Stimulated activated CD8-positive, alpha-beta memory T cell treated with anti-CD3 and anti-CD28 coated beads, Interleukin-12 subunit alpha, Interleukin-12 subunit beta, amount 100 ng/mL, for 1 hour (primary cell): ENCODE measurements around the gene SMPD3.
A peak's percentile ranks its signal among the peaks of the same experiment; 100 is the strongest.
"Not testable (repeated sequence)": the region's sequence is repeated elsewhere in the genome, so short reads cannot be mapped to it uniquely, and the experiment has no call there.

Source experiments
- DNase-seq: peaks from one replicate; pipeline ENCODE4 v3.0.0-alpha.2; 2020; ENCODE audit warnings: low read depth

Gene SMPD3

GRCh38 chr16:68448360-68448970, at the start of gene SMPD3:
Gene SMPD3 (minus strand): TSS chr16:68448508. CDS start chr16:68372181, 76,327 bp downstream.
- DNase-seq = peak; percentile 95

- DNase-seq = no peak
Measured at GRCh38 chr16:68496689-68497088, 48.4 kb upstream of the SMPD3 start.

GRCh38 chr16:68494261-68494660, 46.0 kb upstream of the SMPD3 start:
- DNase-seq = not testable (repeated sequence)

- no peak for DNase-seq
Measured at GRCh38 chr16:68493412-68494070, 45.2 kb upstream of the SMPD3 start.

- no peak for DNase-seq
Measured at GRCh38 chr16:68492543-68493411, 44.5 kb upstream of the SMPD3 start.

- no peak for DNase-seq
Measured at GRCh38 chr16:68492151-68492542, 43.8 kb upstream of the SMPD3 start.

- no peak for DNase-seq
Measured at GRCh38 chr16:68491576-68491950, 43.3 kb upstream of the SMPD3 start.

- DNase-seq = no peak
Measured at GRCh38 chr16:68490829-68491575, 42.7 kb upstream of the SMPD3 start.

GRCh38 chr16:68490358-68490757, 42.0 kb upstream of the SMPD3 start:
- DNase-seq = no peak

GRCh38 chr16:68488554-68488953, 40.2 kb upstream of the SMPD3 start:
- no peak for DNase-seq

GRCh38 chr16:68487669-68488068, 39.4 kb upstream of the SMPD3 start:
- no peak for DNase-seq

GRCh38 chr16:68487203-68487514, 38.9 kb upstream of the SMPD3 start:
- no peak for DNase-seq

GRCh38 chr16:68486502-68487202, 38.3 kb upstream of the SMPD3 start:
- no peak for DNase-seq

GRCh38 chr16:68481636-68482035, 33.3 kb upstream of the SMPD3 start:
- no peak for DNase-seq

GRCh38 chr16:68480084-68480995, 32.0 kb upstream of the SMPD3 start:
- no peak for DNase-seq

GRCh38 chr16:68479271-68479670, 31.0 kb upstream of the SMPD3 start:
- no peak for DNase-seq

GRCh38 chr16:68478526-68479250, 30.4 kb upstream of the SMPD3 start:
- DNase-seq = no peak

- DNase-seq = no peak
Measured at GRCh38 chr16:68475071-68475470, 26.8 kb upstream of the SMPD3 start.

GRCh38 chr16:68473358-68474070, 25.2 kb upstream of the SMPD3 start:
- DNase-seq = no peak
